ENCODE data around the gene SLC66A3.

SLC66A3 gene

GRCh38 chr2:11133936-11134320 lies 21.3 kb upstream of the SLC66A3 start:
- ChIA-PET CTCF (interaction anchor here (0.9 to 8.6 kb wide), 26 partner anchors 10 to 554 kb away, joined by 3 to 207 read pairs (median 7); partner anchors contain the start of genes E2F6 and ROCK2), POLR2A (no interaction called here)
- DNase-seq (ENCODE audit: extremely low spot score): no peak
- TF ChIP-seq CTCF (IDR thresholded peaks at IDR 0.05; ENCODE audit: control extremely low read depth, extremely low read depth, low read depth, missing control alignments): no peak

GRCh38 chr2:11134349-11134748 lies 20.9 kb upstream of the SLC66A3 start:
- POLR2A ChIA-PET: no interaction called here
- TF ChIP-seq CTCF (IDR thresholded peaks at IDR 0.05; ENCODE audit: control extremely low read depth, extremely low read depth, low read depth, missing control alignments): no peak
- no peak for DNase-seq (ENCODE audit: extremely low spot score)
- CTCF ChIA-PET: interaction anchor here (1.3 to 8.6 kb wide), 11 partner anchors 10 to 449 kb away, joined by 3 to 207 read pairs (median 38); partner anchors contain the start of gene E2F6

GRCh38 chr2:11140492-11140891 lies 14.8 kb upstream of the SLC66A3 start:
- no peak for TF ChIP-seq CTCF (IDR thresholded peaks at IDR 0.05; ENCODE audit: control extremely low read depth, extremely low read depth, low read depth, missing control alignments)
- no peak for DNase-seq (ENCODE audit: extremely low spot score)
- ChIA-PET POLR2A (no interaction called here), CTCF (no interaction called here)

- DNase-seq (ENCODE audit: extremely low spot score): no peak
- CTCF ChIA-PET: no interaction called here
- POLR2A ChIA-PET: no interaction called here
- no peak for TF ChIP-seq CTCF (IDR thresholded peaks at IDR 0.05; ENCODE audit: control extremely low read depth, extremely low read depth, low read depth, missing control alignments)
Measured at GRCh38 chr2:11141319-11141718, 13.9 kb upstream of the SLC66A3 start.

- no peak for TF ChIP-seq CTCF (IDR thresholded peaks at IDR 0.05; ENCODE audit: control extremely low read depth, extremely low read depth, low read depth, missing control alignments)
- CTCF ChIA-PET: interaction anchor here (2.9 to 5.3 kb wide), 2 partner anchors 9 to 441 kb away, joined by 29 to 51 read pairs; a partner anchor contains a TSS
- no peak for DNase-seq (ENCODE audit: extremely low spot score)
- POLR2A ChIA-PET: no interaction called here
Measured at GRCh38 chr2:11142330-11142729, 12.9 kb upstream of the SLC66A3 start.

GRCh38 chr2:11142987-11143386 lies 12.3 kb upstream of the SLC66A3 start:
- ChIA-PET CTCF (interaction anchor here (2.9 to 5.3 kb wide), 2 partner anchors 10 to 441 kb away, joined by 29 to 51 read pairs; a partner anchor contains a TSS), POLR2A (no interaction called here)
- no peak for TF ChIP-seq CTCF (IDR thresholded peaks at IDR 0.05; ENCODE audit: control extremely low read depth, extremely low read depth, low read depth, missing control alignments)
- no peak for DNase-seq (ENCODE audit: extremely low spot score)

All from GM10248 (cell line).